CD8-positive, alpha-beta memory T cell (primary cell): ENCODE results near the gene C3orf38. TPM values are rescaled to one million over a fixed set of nuclear protein-coding genes. Genes with fewer than 3 reads are reported as not detected.
A peak's percentile ranks its signal among the peaks of the same experiment; 100 is the strongest.
"Not testable (repeated sequence)": the region's sequence is repeated elsewhere in the genome, so short reads cannot be mapped to it uniquely, and the experiment has no call there.

ENCODE experiments used
- CTCF ChIA-PET: fragments of 350-600 bp; sonication (Branson Sonifier 250); formaldehyde crosslinking; loops from one replicate; lab custom pipeline; 2021; ENCODE audit warnings: antibody characterized with exemption; lab: Charles Lee
- POLR2A ChIA-PET: fragments of 350-600 bp; sonication (Branson Sonifier 250); formaldehyde crosslinking; loops from one replicate; lab custom pipeline; 2021; ENCODE audit warnings: antibody characterized with exemption; lab: Charles Lee
- DNase-seq, 5 donors: peaks; one replicate each; pipeline versions ENCODE4 v3.0.0 to v3.0.0-alpha.2; 2020 to 2022; ENCODE audit warnings: mixed read lengths in 1 of 5
- H3K27ac ChIP-seq: one replicate; pipeline ENCODE4 v1.7.0; 2013; ENCODE audit warnings: low read depth, mild to moderate bottlenecking, low read length, moderate library complexity
- H3K27me3 ChIP-seq: 2 replicates; pipeline ENCODE4 v1.7.0; 2013; ENCODE audit warnings: low read length, mild to moderate bottlenecking; ENCODE audit not compliant: insufficient read depth, poor library complexity, severe bottlenecking
- H3K36me3 ChIP-seq: 2 replicates; pipeline ENCODE4 v1.7.0; 2013; ENCODE audit warnings: mild to moderate bottlenecking, low read length, moderate library complexity; ENCODE audit not compliant: insufficient read depth
- H3K4me1 ChIP-seq: 2 replicates; pipeline ENCODE4 v1.7.0; 2013; ENCODE audit warnings: mild to moderate bottlenecking, low read length, moderate library complexity; ENCODE audit not compliant: insufficient read depth
- H3K4me3 ChIP-seq: 2 replicates; pipeline ENCODE4 v1.7.0; 2013; ENCODE audit warnings: mild to moderate bottlenecking, low read length
- H3K9me3 ChIP-seq: 2 replicates; pipeline ENCODE4 v1.7.0; 2013; ENCODE audit warnings: mild to moderate bottlenecking, low read length
- H3K27ac Mint-ChIP-seq, 8 donors: one replicate each; pipeline ENCODE4 v1.8.0; 2020 to 2021; ENCODE audit warnings: mixed read lengths in 8 of 8, mild to moderate bottlenecking in 6 of 8, inconsistent platforms in 3 of 8, moderate library complexity in 3 of 8
- H3K27me3 Mint-ChIP-seq, 2 donors: one replicate each; pipeline ENCODE4 v1.8.0; 2020 to 2021; ENCODE audit warnings: mixed read lengths in 2 of 2, mild to moderate bottlenecking in 1 of 2, moderate library complexity in 1 of 2
- H3K36me3 Mint-ChIP-seq, 3 donors: one replicate each; pipeline ENCODE4 v1.8.0; 2020 to 2021; ENCODE audit warnings: mixed read lengths in 3 of 3, inconsistent platforms in 1 of 3, mild to moderate bottlenecking in 1 of 3
- H3K4me1 Mint-ChIP-seq, 3 donors: one replicate each; pipeline ENCODE4 v1.8.0; 2020 to 2021; ENCODE audit warnings: mixed read lengths in 3 of 3, inconsistent platforms in 1 of 3, mild to moderate bottlenecking in 1 of 3
- H3K4me3 Mint-ChIP-seq, 7 donors: one replicate each; pipeline ENCODE4 v1.8.0; 2020 to 2021; ENCODE audit warnings: mixed read lengths in 7 of 7, mild to moderate bottlenecking in 6 of 7, moderate library complexity in 4 of 7, inconsistent platforms in 2 of 7
- H3K9me3 Mint-ChIP-seq, 5 donors: one replicate each; pipeline ENCODE4 v1.8.0; 2020 to 2022; ENCODE audit warnings: mixed read lengths in 5 of 5, mild to moderate bottlenecking in 3 of 5, moderate library complexity in 2 of 5, inconsistent platforms in 1 of 5
- polyA plus RNA-seq: library from polyadenylated mRNA; unstranded; fragments of 300-500 nt; fragmentation: Illumina TruSeq; gene quantifications from one replicate; pipeline ENCODE4 v1.2.3, GENCODE V29; 2021
- total RNA-seq, 2 experiments: library from RNA; stranded (reverse); gene quantifications; one replicate each; pipeline ENCODE4 v1.2.3, GENCODE V29; 2021

Gene C3orf38
- total and polyA plus RNA-seq, 3 experiments from 2014 or later, result 19.4 to 28.2 (median 25.9) TPM

- no peaks in the 10 kb centered on the region for H3K36me3 ChIP-seq
- no peak overlapping the region for H3K4me3 ChIP-seq
- Mint-ChIP-seq H3K4me1 (peaks cover 13 to 21% (median 20%) of the 10 kb centered on the region in 3 donors), H3K27ac (no peak overlapping the region), H3K36me3 (peaks cover 5 to 38% (median 11%) of the 10 kb centered on the region in 3 donors), H3K9me3 (no peaks in the 10 kb centered on the region), H3K27me3 (no peaks in the 10 kb centered on the region), H3K4me3 (no peak overlapping the region)
- H3K9me3 ChIP-seq, result no peaks in the 10 kb centered on the region
- H3K27ac ChIP-seq, result no peak overlapping the region
- H3K27me3 ChIP-seq, result no peaks in the 10 kb centered on the region
- H3K4me1 ChIP-seq, result no peaks in the 10 kb centered on the region
- POLR2A ChIA-PET, result no interaction called here
- DNase-seq, result no peak
- CTCF ChIA-PET, result no interaction called here
Observed at GRCh38 chr3:88166419-88166971, 16.7 kb downstream of the C3orf38 start.

- Histone ChIP-seq H3K27ac (no peak overlapping the region), H3K36me3 (no peaks in the 10 kb centered on the region), H3K4me3 (no peak overlapping the region), H3K4me1 (no peaks in the 10 kb centered on the region), H3K27me3 (no peaks in the 10 kb centered on the region), H3K9me3 (no peaks in the 10 kb centered on the region)
- peaks cover 13 to 18% (median 15%) of the 10 kb centered on the region in 3 donors for H3K4me1 Mint-ChIP-seq
- H3K36me3 Mint-ChIP-seq, result peaks cover 10 to 35% (median 13%) of the 10 kb centered on the region in 3 donors
- no peak for DNase-seq
- ChIA-PET CTCF (no interaction called here), POLR2A (no interaction called here)
- no peaks in the 10 kb centered on the region for H3K27me3 Mint-ChIP-seq
- H3K9me3 Mint-ChIP-seq, result no peaks in the 10 kb centered on the region
- H3K4me3 Mint-ChIP-seq, result no peak overlapping the region
- H3K27ac Mint-ChIP-seq, result no peak overlapping the region
Observed at GRCh38 chr3:88167173-88167572, 17.4 kb downstream of the C3orf38 start.

- Histone ChIP-seq H3K27me3 (no peaks in the 10 kb centered on the region), H3K36me3 (no peaks in the 10 kb centered on the region), H3K4me3 (no peak overlapping the region), H3K9me3 (no peaks in the 10 kb centered on the region), H3K4me1 (no peaks in the 10 kb centered on the region), H3K27ac (no peak overlapping the region)
- Mint-ChIP-seq H3K4me1 (peaks cover 10 to 13% (median 11%) of the 10 kb centered on the region in 3 donors), H3K9me3 (no peaks in the 10 kb centered on the region), H3K4me3 (no peak overlapping the region), H3K27me3 (no peaks in the 10 kb centered on the region), H3K36me3 (peaks cover 10 to 31% (median 14%) of the 10 kb centered on the region in 3 donors), H3K27ac (no peak overlapping the region)
- CTCF ChIA-PET, result no interaction called here
- DNase-seq, result no peak
- POLR2A ChIA-PET, result no interaction called here
Observed at GRCh38 chr3:88167704-88168103, 17.9 kb downstream of the C3orf38 start.

- Histone ChIP-seq H3K4me1 (no peaks in the 10 kb centered on the region), H3K27ac (no peak overlapping the region), H3K4me3 (no peak overlapping the region), H3K9me3 (no peaks in the 10 kb centered on the region), H3K36me3 (no peaks in the 10 kb centered on the region), H3K27me3 (no peaks in the 10 kb centered on the region)
- ChIA-PET POLR2A (interaction anchor here (0.6 kb wide), 1 partner anchor 9 kb away, joined by 11 read pairs; no protein-coding TSS in a partner anchor), CTCF (no interaction called here)
- H3K9me3 Mint-ChIP-seq, result no peaks in the 10 kb centered on the region
- H3K27ac Mint-ChIP-seq, result no peak overlapping the region
- H3K4me3 Mint-ChIP-seq, result no peak overlapping the region
- DNase-seq, result no peak
- peaks cover 9 to 27% (median 19%) of the 10 kb centered on the region in 3 donors for H3K36me3 Mint-ChIP-seq
- peaks cover 6 to 9% (median 9%) of the 10 kb centered on the region in 3 donors for H3K4me1 Mint-ChIP-seq
- no peaks in the 10 kb centered on the region for H3K27me3 Mint-ChIP-seq
Observed at GRCh38 chr3:88168171-88168570, 18.4 kb downstream of the C3orf38 start.

DNA sequence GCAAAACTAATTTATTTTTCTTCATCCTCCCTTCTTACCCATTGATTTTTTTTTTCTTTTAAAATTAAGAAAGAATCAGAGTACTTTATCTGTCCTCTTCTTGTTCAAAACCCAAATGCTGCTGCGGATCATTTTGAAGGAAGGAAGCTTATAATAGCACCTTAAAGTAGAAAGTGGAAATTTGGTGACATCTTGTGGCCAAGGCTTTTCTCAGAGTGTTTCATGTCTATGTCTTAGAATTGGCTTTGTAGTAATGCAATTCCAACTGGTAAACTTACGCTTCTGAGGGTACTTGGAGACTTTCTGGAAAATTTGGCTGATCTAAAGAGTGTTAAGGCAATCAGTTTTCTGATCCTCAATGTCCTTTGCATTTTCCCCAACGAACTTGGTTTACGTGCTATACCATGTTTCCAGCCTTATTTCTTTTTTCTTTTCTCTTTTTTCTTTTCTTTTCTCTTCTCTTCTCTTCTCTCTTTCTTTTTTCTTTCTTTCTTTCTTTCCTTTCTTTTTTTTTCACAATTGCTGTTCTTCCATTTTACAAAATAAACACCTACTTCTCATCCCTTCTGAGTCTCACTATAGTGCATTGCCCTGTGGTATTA, 30.7 kb downstream of the C3orf38 start:
- CTCF ChIA-PET, result interaction anchor here (0.8 to 1.5 kb wide), 4 partner anchors 10 to 830 kb away, joined by 3 to 7 read pairs (median 3); no protein-coding TSS in a partner anchor
- POLR2A ChIA-PET, result no interaction called here

DNA sequence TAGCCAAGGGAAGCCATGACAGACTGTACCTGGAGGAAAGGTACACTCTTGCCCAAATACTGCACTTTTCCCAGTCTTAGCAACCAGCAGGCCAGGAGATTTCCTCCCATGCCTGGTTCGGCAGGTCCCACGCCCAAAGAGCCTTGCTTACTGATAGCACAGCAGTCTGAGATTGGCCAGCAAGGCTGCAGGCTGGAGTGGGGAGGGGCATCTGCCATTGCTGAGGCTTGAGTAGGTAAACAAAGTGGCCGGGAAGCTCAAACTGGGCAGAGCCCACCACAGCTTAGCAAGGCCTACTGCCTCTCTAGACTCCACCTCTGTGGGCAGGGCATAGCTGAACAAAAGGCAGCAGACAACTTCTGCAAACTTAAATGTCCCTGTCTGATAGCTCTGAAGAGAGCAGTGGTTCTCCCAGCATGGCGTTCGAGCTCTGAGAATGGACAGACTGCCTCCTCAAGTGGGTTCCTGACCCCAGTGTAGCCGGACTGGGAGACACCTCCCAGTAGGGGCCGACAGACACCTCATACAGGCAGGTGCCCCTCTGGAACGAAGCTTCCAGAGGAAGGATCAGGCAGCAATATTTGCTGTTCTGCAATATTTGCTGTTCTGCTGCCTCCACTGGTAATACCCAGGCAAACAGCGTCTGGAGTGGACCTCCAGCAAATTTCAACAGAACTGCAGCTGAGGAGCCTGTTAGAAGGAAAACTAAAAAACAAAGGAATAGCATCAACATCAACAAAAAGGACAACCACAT, 32.6 kb downstream of the C3orf38 start:
- not testable (repeated sequence) for H3K9me3 ChIP-seq

More for the DNA sequence above, 30.7 kb downstream of the C3orf38 start:
- H3K9me3 ChIP-seq, result no peaks in the 10 kb centered on the region
- H3K4me3 ChIP-seq, result no peak overlapping the region
- H3K27me3 ChIP-seq, result no peaks in the 10 kb centered on the region
- DNase-seq, result peak in 2 of 5 donors; percentile 16 to 24
- H3K27ac ChIP-seq, result no peak overlapping the region
- H3K9me3 Mint-ChIP-seq, result peaks cover 3 to 26% (median 20%) of the 10 kb centered on the region in 5 donors
- peaks cover 2 to 8% (median 7%) of the 10 kb centered on the region in 3 donors for H3K4me1 Mint-ChIP-seq
- H3K27ac Mint-ChIP-seq, result no peak overlapping the region
- no peaks in the 10 kb centered on the region for H3K36me3 ChIP-seq
- H3K4me1 ChIP-seq, result no peaks in the 10 kb centered on the region
- H3K36me3 Mint-ChIP-seq, result peaks cover 0 to 15% (median 1%) of the 10 kb centered on the region in 3 donors
- H3K4me3 Mint-ChIP-seq, result no peak overlapping the region
- no peaks in the 10 kb centered on the region for H3K27me3 Mint-ChIP-seq

GRCh38 chr3:88188436-88188835, 38.7 kb downstream of the C3orf38 start:
- Mint-ChIP-seq H3K36me3 (peaks cover 0 to 10% (median 0%) of the 10 kb centered on the region in 3 donors), H3K4me1 (peaks cover 5 to 8% (median 8%) of the 10 kb centered on the region in 3 donors), H3K27me3 (peaks cover 0 to 3% of the 10 kb centered on the region in 2 donors), H3K9me3 (peaks cover 4 to 35% (median 23%) of the 10 kb centered on the region in 5 donors), H3K4me3 (no peak overlapping the region), H3K27ac (no peak overlapping the region)
- H3K27me3 ChIP-seq, result no peaks in the 10 kb centered on the region
- H3K27ac ChIP-seq, result no peak overlapping the region
- no peaks in the 10 kb centered on the region for H3K9me3 ChIP-seq
- no peaks in the 10 kb centered on the region for H3K36me3 ChIP-seq
- ChIA-PET CTCF (no interaction called here), POLR2A (no interaction called here)
- H3K4me1 ChIP-seq, result no peaks in the 10 kb centered on the region
- DNase-seq, result no peak
- H3K4me3 ChIP-seq, result no peak overlapping the region

More for the DNA sequence above, 32.6 kb downstream of the C3orf38 start:
- H3K27me3 ChIP-seq, H3K36me3 ChIP-seq, DNase-seq, H3K4me3 ChIP-seq, H3K27ac ChIP-seq, H3K27me3 Mint-ChIP-seq, H3K4me1 ChIP-seq, POLR2A ChIA-PET, H3K4me1 Mint-ChIP-seq, H3K27ac Mint-ChIP-seq, CTCF ChIA-PET: not testable (repeated sequence)
- Mint-ChIP-seq H3K4me3 (peak overlapping the region in 1 of 7 donors; percentile 44), H3K36me3 (peaks cover 0 to 15% (median 0%) of the 10 kb centered on the region in 3 donors), H3K9me3 (peaks cover 4 to 35% (median 32%) of the 10 kb centered on the region in 5 donors)
